Naive B cell (primary cell): ENCODE data around the gene IL4I1. TPM values are rescaled to one million over a fixed set of nuclear protein-coding genes. Genes with fewer than 3 reads are reported as not detected.
A peak's percentile ranks its signal among the peaks of the same experiment; 100 is the strongest.

Experiments used
- ATAC-seq, 2 donors: fragments of 150-1000 bp; cut with Tn5 transposase; 2 replicates each; pipeline ENCODE4 v1.10.0; 2021; ENCODE audit warnings: low read depth in 2 of 2, mild to moderate bottlenecking in 2 of 2, moderate library complexity in 2 of 2
- DNase-seq: peaks from one replicate; pipeline ENCODE4 v3.0.0; 2022
- H3K27ac Mint-ChIP-seq, 6 donors: one replicate each; pipeline ENCODE4 v1.8.0; 2020 to 2022; ENCODE audit warnings: mild to moderate bottlenecking in 6 of 6, mixed read lengths in 6 of 6, moderate library complexity in 5 of 6, inconsistent platforms in 2 of 6
- H3K27me3 Mint-ChIP-seq, 3 donors: one replicate each; pipeline ENCODE4 v1.8.0; 2021 to 2022; ENCODE audit warnings: mixed read lengths in 3 of 3, mild to moderate bottlenecking in 1 of 3
- H3K36me3 Mint-ChIP-seq, 2 donors: one replicate each; pipeline ENCODE4 v1.8.0; 2020 to 2022; ENCODE audit warnings: mixed read lengths in 2 of 2, inconsistent platforms in 1 of 2, mild to moderate bottlenecking in 1 of 2
- H3K4me1 Mint-ChIP-seq, 3 donors: one replicate each; pipeline ENCODE4 v1.8.0; 2020 to 2022; ENCODE audit warnings: mixed read lengths in 3 of 3, inconsistent platforms in 1 of 3, mild to moderate bottlenecking in 1 of 3, moderate library complexity in 1 of 3
- H3K4me3 Mint-ChIP-seq, 8 donors: one replicate each; pipeline ENCODE4 v1.8.0; 2020 to 2022; ENCODE audit warnings: mild to moderate bottlenecking in 8 of 8, mixed read lengths in 8 of 8, moderate library complexity in 8 of 8, inconsistent platforms in 2 of 8
- H3K9me3 Mint-ChIP-seq, 7 donors: one replicate each; pipeline ENCODE4 v1.8.0; 2020 to 2022; ENCODE audit warnings: mixed read lengths in 7 of 7, mild to moderate bottlenecking in 5 of 7, inconsistent platforms in 2 of 7, moderate library complexity in 1 of 7
- polyA plus RNA-seq, 6 donors: library from polyadenylated mRNA; unstranded; fragments of 300-500 nt; fragmentation: Illumina TruSeq; gene quantifications; one replicate each; pipeline ENCODE4 v1.2.3, GENCODE V29; 2021; ENCODE audit warnings: low read depth in 6 of 6

Gene IL4I1
- polyA plus RNA-seq, 6 donors from 2014 or later, result 0.66 to 1.2 TPM; not detected in 4

DNA sequence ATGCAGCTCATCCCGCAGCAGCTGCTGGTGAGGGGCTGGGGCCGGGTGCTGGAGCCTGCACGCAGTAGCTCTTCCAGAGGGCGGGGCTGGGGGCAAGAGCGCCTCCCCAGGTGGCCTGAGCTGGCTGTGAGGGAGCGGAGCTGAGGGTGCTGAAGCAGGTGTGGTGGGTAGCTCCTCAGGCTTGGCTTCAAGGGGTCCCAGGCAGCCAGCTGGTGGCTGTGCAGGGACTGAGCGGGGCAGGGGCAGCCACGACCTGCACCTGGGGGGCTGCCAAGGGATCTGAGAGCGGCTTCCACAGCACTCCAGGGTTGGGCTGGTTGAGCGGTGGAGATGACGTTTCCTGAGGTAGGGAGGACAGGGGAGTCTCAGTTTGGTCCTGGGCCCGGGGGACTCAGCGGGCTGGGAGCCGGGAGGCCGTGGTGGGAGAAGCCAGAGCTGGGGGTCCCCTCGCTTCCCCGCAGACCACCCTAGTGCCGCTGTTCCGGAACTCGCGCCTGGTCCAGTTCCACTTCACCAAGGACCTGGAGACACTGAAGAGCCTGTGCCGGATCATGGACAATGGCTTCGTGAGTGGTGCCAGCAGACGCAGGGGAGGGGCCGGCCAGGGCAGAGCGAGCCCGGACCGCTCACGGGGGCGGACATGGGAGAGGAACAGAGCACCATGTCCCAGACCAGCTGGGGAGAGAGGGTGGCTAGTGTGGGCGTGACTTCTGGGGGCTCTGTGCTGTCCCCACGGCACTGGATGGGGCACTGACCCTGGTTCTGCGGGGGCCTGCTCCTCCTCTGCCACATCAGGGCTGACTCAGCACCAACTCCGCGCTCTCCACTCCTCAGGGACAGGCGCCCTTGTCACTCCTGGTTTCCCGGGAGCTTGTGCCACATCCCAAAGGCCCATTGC is 38.4 kb downstream of the IL4I1 start:
- Mint-ChIP-seq H3K36me3 (peaks cover 0 to 5% of the 10 kb centered on the region in 2 donors), H3K4me3 (peak overlapping the region in 1 of 8 donors; percentile 18), H3K4me1 (peaks cover 11 to 15% (median 12%) of the 10 kb centered on the region in 3 donors), H3K27ac (peak overlapping the region in 1 of 6 donors; percentile 69), H3K9me3 (peaks cover 0 to 2% (median 0%) of the 10 kb centered on the region in 7 donors), H3K27me3 (no peaks in the 10 kb centered on the region)
- DNase-seq (no peak), ATAC-seq (no peak)

DNA sequence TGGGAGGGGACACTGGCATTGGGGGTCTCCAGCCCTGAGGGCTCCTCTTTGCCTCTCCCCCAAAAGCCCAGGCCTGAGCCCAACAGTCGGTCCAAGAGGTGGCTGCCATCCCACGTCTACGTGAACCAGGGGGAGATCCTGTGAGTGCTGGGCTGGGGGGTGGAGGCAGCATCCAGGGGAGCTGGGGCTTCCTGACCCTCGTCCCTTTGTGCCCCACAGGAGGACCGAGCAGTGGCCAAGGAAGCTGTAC is 38.9 kb downstream of the IL4I1 start:
- DNase-seq, result no peak
- H3K4me3 Mint-ChIP-seq, result peak overlapping the region in 1 of 8 donors; percentile 7

DNA sequence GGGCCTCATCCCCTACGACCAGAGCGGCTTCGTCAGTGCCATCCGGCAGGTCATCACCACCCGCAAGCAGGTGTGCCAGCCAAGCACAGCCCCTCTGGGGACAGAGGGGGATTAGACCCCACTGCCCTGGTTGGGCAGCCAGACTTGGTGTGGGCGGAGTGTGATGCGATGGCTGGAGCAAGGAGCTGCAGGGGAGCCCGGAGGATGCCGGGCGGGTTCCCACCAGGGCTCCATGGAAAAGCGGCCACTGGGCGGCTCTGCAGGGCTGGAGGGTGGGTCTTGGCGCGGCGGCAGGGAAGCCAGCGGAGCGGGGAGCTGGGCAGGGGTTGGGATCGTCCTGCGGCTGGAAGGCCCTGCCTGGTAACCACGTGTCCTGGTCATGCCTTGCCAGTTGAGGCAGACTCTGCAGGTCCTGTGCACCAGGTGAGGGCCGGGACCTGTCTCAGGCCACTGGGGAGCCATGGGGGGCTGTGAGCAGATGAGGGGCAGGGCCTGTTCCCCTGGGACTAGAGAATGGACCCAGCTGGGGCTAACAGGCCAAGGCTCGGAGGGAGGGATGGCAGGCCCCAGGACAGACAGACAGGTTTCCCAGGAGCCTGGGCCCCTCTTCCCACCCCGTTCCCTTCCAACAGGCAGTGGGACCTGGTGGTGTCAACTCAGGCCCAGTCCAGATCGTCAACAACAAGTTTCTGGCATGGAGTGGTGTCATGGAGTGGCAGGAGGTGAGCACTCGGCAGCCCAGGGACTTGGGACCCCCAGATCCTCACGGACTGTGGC is 39.4 kb downstream of the IL4I1 start:
- Mint-ChIP-seq H3K36me3 (no peaks in the 10 kb centered on the region), H3K4me3 (peak overlapping the region in 1 of 8 donors; percentile 7), H3K27ac (peak overlapping the region in 1 of 6 donors; percentile 69), H3K4me1 (peaks cover 14 to 18% (median 16%) of the 10 kb centered on the region in 3 donors), H3K9me3 (no peaks in the 10 kb centered on the region), H3K27me3 (no peaks in the 10 kb centered on the region)
- no peak for DNase-seq
- ATAC-seq, result no peak

More for the DNA sequence above, 38.9 kb downstream of the IL4I1 start:
- H3K4me1 Mint-ChIP-seq, result peaks cover 9 to 13% (median 11%) of the 10 kb centered on the region in 3 donors
- peak overlapping the region in 1 of 6 donors; percentile 69 for H3K27ac Mint-ChIP-seq
- H3K9me3 Mint-ChIP-seq, result no peaks in the 10 kb centered on the region
- H3K36me3 Mint-ChIP-seq, result no peaks in the 10 kb centered on the region
- ATAC-seq, result no peak
- H3K27me3 Mint-ChIP-seq, result no peaks in the 10 kb centered on the region

DNA sequence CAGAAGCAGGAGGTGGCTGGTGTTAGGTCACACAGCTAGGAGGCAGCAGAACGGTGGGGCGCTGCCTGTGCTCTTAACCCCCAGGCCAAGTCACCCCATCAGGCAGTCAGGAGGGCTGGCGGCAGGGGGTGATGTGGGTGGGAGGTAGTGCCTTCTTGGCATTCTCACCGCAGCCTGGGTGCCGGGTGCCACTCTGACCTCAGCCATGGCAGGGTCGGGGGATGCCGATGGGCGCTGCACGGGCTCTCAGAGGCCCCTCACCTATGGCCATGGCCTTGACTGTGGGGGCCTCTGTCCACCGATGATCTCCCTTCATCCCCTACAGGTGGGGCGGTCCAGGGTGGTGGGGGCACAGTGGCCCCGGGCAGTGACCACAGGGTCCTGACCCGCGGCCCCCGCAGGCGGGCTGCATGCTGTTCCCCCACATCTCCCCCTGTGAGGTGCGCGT is 40.1 kb downstream of the IL4I1 start:
- H3K4me3 Mint-ChIP-seq, result peak overlapping the region in 1 of 8 donors; percentile 24
- DNase-seq (no peak), ATAC-seq (no peak)
- no peaks in the 10 kb centered on the region for H3K9me3 Mint-ChIP-seq
- no peaks in the 10 kb centered on the region for H3K36me3 Mint-ChIP-seq
- H3K27ac Mint-ChIP-seq, result peak overlapping the region in 1 of 6 donors; percentile 38
- peaks cover 18 to 23% (median 19%) of the 10 kb centered on the region in 3 donors for H3K4me1 Mint-ChIP-seq
- H3K27me3 Mint-ChIP-seq, result no peaks in the 10 kb centered on the region

DNA sequence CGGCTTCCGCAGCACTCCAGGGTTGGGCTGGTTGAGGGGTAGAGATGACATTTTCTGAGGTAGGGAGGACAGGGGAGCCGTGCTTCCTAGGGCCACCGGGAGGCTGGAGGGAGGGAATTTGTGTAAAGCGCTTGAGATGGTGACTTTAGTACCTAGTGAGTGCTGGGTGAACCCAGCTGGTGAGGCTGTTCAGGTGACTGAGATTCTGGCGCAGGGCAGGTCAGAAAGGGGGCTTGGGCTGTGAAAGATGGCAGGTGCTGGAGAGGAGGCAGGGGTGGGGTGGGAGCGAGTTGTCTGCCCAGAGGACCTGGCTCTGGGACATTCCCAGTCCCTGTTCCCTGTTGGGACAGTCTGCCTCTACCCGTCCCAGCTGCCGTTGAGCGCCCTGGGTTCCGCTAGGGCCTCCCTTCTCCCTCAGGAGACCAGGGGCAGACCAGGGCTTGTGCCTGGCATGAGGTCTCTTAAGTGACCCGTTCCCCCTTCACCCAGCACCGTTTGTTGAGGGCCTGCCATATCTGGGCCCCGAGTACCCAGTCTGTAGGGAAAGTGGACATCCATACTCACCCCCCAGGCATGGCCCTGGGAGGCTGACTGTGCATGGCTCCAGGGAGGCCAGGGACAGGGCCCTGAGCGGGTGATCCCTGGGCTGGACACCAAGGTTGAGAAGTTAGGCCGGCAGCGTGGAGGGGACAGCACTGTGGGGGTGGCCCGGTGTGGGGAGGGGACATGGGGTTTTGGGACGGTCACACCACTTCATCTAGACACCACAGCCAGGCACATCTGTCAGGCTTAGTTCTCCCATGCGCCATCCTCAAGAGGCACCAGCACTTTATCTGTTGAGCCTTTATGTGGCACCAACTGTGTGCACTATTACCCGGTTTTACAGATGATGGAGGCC is 40.8 kb downstream of the IL4I1 start:
- DNase-seq, result no peak
- Mint-ChIP-seq H3K4me1 (peaks cover 18 to 23% (median 19%) of the 10 kb centered on the region in 3 donors), H3K36me3 (no peaks in the 10 kb centered on the region), H3K9me3 (no peaks in the 10 kb centered on the region), H3K4me3 (peak overlapping the region in 2 of 8 donors; percentile 24 to 60), H3K27me3 (no peaks in the 10 kb centered on the region), H3K27ac (peak overlapping the region in 2 of 6 donors; percentile 38 to 39)
- ATAC-seq, result no peak

DNA sequence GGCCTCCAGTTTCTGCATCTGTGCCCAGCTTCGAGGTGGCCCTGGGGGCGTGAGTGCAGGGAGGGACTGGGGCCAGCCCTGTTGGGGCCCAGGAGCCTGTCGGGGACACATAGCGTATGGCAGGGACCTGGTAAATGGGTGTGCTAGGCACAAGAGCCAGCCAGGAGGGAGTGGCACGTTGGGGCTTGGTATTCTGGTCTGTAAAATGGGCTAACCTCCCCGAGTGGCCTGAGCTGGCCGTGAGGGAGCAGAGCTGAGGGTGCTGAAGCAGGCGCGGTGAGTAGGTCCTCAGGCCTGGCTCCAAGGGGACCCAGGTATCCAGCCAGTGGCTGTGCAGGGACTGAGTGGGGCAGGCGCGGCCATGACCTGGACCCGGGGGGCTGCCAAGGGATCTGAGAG is 41.4 kb downstream of the IL4I1 start:
- H3K36me3 Mint-ChIP-seq, result no peaks in the 10 kb centered on the region
- H3K27ac Mint-ChIP-seq, result peak overlapping the region in 1 of 6 donors; percentile 39
- DNase-seq (no peak), ATAC-seq (no peak)
- H3K27me3 Mint-ChIP-seq, result no peaks in the 10 kb centered on the region
- H3K9me3 Mint-ChIP-seq, result no peaks in the 10 kb centered on the region
- peaks cover 18 to 24% (median 21%) of the 10 kb centered on the region in 3 donors for H3K4me1 Mint-ChIP-seq
- H3K4me3 Mint-ChIP-seq, result peak overlapping the region in 2 of 8 donors; percentile 2 to 60

DNA sequence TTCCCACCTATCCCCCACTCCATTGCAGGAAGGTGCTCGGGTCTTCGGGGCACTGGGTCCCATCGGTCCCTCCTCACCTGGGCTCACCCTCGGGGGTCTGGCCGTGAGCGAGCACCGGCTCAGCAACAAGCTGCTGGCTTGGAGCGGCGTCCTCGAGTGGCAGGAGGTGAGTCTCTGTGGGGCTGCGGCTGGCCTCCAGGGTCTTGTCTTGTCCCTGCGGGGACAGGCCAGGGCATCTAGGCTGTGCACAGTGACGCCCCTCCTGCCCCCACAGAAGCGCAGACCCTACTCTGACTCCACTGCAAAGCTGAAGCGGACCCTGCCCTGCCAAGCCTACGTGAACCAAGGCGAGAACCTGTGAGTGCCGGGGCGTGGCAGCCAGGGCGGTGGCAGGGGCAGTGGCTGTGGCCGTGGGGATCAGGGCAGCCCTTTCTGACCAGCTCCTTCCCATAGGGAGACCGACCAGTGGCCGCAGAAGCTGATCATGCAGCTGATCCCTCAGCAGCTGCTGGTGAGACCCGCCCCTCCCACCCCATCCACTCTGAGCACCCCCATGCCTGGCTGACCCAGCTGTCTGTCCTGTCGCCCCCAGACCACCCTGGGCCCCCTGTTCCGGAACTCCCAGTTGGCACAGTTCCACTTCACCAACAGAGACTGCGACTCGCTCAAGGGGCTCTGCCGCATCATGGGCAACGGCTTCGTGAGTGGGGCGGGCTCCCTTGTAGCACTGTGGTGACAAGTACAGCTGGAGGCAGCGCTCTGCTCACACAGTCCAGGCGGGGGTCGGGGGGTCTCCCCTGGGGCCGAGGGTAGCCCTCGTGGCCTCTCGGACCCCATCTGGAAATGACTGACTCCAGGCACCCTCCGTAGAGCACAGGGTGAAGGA is 42.1 kb downstream of the IL4I1 start:
- no peak for ATAC-seq
- Mint-ChIP-seq H3K27ac (peak overlapping the region in 1 of 6 donors; percentile 45), H3K4me3 (no peak overlapping the region), H3K4me1 (peaks cover 25 to 31% (median 27%) of the 10 kb centered on the region in 3 donors), H3K9me3 (no peaks in the 10 kb centered on the region), H3K27me3 (no peaks in the 10 kb centered on the region), H3K36me3 (no peaks in the 10 kb centered on the region)
- no peak for DNase-seq

DNA sequence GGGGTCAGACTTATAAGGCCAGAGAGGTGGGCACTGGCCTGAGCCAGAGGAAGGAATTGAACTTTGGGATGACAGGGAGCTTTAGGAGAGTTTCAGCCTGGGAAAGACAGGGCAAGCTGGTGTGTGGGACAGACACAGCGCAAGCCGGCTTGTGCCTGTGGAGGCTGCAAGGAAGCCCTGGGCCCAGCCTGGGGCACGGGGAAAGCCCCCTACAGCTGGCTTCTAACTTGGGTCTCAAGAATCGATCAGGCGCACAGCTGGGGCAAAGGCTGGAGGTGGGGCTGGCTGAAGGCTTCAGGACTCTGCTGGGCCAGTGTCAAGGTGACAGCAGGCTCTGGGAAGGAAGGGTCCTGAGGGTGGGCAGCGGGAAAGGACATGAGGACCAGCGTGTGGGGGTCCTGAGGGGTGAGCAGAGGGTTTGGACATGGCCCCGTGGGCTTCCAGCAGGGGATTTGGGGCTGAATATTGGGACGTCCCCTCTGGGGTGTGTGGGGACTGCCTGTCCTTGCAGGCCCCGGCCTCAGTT is 42.8 kb downstream of the IL4I1 start:
- Mint-ChIP-seq H3K9me3 (peaks cover 0 to 4% (median 0%) of the 10 kb centered on the region in 7 donors), H3K27me3 (no peaks in the 10 kb centered on the region), H3K4me1 (peaks cover 31 to 37% (median 31%) of the 10 kb centered on the region in 3 donors), H3K27ac (peak overlapping the region in 4 of 6 donors; percentile 45 to 81 (median 54)), H3K4me3 (peak overlapping the region in 5 of 8 donors; percentile 22 to 94 (median 54)), H3K36me3 (no peaks in the 10 kb centered on the region)
- no peak for DNase-seq
- no peak for ATAC-seq

DNA sequence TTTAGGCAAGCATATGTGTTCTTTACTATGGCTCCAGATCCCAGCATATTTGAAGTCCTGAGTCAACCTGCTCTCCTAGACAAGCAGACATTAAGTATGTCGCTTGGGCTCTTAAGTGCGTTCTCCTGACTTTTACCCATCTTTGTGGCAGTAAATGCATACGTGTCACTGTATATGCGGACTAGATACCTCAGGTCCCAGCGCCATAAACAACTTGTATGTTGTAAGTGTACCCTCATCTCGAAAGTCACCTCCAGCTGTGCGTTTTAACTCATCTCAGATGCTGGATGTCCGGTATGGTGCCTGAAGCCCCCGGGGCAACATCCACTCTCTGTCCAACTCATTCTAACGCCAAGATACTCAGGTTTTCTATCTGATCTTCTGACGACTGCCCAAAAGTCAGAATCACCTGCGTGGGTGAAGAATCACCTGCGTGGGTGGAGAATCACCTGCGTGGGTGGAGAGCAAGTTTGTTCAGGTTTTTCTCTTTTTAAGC is 44.0 kb downstream of the IL4I1 start:
- H3K4me3 Mint-ChIP-seq, result peak overlapping the region; percentile 69 to 94 (median 86)
- no peaks in the 10 kb centered on the region for H3K36me3 Mint-ChIP-seq
- ATAC-seq (no peak), DNase-seq (no peak)
- H3K27me3 Mint-ChIP-seq, result no peaks in the 10 kb centered on the region
- H3K27ac Mint-ChIP-seq, result peak overlapping the region in 5 of 6 donors; percentile 76 to 89 (median 88)
- H3K9me3 Mint-ChIP-seq, result peaks cover 0 to 5% (median 0%) of the 10 kb centered on the region in 7 donors
- H3K4me1 Mint-ChIP-seq, result peaks cover 31 to 47% (median 32%) of the 10 kb centered on the region in 3 donors

DNA sequence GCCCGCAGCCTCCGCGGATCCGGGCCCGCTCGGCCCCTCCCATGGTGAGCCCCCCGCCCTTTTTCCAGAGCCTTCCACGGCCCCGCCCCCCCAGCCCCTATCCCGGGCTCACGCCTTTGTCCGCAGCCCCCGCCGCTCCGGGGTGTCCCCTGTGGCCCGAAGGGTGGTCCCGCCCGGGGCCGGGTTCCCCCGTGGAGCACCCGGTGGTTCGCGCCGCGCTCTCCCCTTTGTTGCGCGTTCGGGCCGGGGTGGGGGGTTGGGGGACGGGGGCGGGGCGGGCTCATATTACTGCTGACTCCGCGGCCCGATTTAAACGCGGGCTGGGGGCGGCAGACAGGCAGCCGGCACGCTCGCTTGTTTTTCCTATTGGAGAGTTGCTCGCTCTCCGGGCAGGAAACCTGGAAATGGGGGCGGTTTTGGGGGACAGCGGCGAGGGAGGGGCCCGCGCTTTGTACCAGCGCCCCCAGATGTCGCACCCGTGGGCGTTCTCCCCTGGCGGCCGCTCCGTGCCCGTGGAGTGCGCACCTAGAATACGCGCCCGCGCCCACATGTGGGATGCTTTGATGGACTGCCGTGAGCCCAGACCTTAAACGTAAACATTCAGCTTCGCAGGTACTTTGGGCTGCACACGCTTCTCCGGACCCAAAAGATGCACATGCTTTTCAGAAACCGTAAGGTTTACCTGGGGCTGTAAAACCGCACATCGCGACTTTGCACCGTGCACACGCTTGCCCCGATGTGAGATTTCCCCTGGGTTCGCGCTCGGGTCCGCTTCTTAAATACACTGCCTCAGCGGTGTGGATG is 45.0 kb downstream of the IL4I1 start:
- peaks cover 0 to 5% (median 0%) of the 10 kb centered on the region in 7 donors for H3K9me3 Mint-ChIP-seq

More for the DNA sequence above, 45.0 kb downstream of the IL4I1 start:
- DNase-seq (no peak), ATAC-seq (peak; percentile 18 to 19)
- H3K27ac Mint-ChIP-seq, result peak overlapping the region in 5 of 6 donors; percentile 10 to 89 (median 88)
- peaks cover 31 to 52% (median 33%) of the 10 kb centered on the region in 3 donors for H3K4me1 Mint-ChIP-seq
- no peaks in the 10 kb centered on the region for H3K36me3 Mint-ChIP-seq
- H3K4me3 Mint-ChIP-seq, result peak overlapping the region; percentile 69 to 94 (median 86)
- no peaks in the 10 kb centered on the region for H3K27me3 Mint-ChIP-seq
